Lung (tissue), 12 donors: ENCODE measurements around the gene TLE4. TPM values are rescaled to one million over a fixed set of nuclear protein-coding genes. Genes with fewer than 3 reads are reported as not detected.

Experiments used
- ATAC-seq: fragments of 200-7000 bp; cut with Tn5 transposase; one replicate; pipeline ENCODE4 v1.9.1; 2020; ENCODE audit warnings: moderate number of reproducible peaks; ENCODE audit not compliant: insufficient read depth, low FRiP score
- DNase-seq, 3 donors: peaks; one replicate each; pipeline ENCODE4 v3.0.0-alpha.2; 2013 to 2017
- H3K27ac ChIP-seq, 2 donors: one replicate each; pipeline ENCODE4 v1.5.1; 2013; ENCODE audit warnings: mild to moderate bottlenecking in 2 of 2, moderate library complexity in 2 of 2, control low read depth in 1 of 2, inconsistent platforms in 1 of 2, low read depth in 1 of 2, low read length in 1 of 2
- H3K27me3 ChIP-seq, 3 donors: one replicate each; pipeline ENCODE4 v1.5.1; 2013; ENCODE audit warnings: low read length in 2 of 3; ENCODE audit not compliant: control insufficient read depth in 3 of 3, insufficient read depth in 3 of 3
- H3K36me3 ChIP-seq, 4 donors: one replicate each; pipeline ENCODE4 v1.5.1; 2013; ENCODE audit warnings: low read length in 4 of 4, mild to moderate bottlenecking in 1 of 4, moderate library complexity in 1 of 4; ENCODE audit not compliant: control insufficient read depth in 4 of 4, insufficient read depth in 4 of 4
- H3K4me1 ChIP-seq, 5 donors: one replicate each; pipeline ENCODE4 v1.5.1; 2013; ENCODE audit warnings: low read length in 5 of 5, mild to moderate bottlenecking in 2 of 5, moderate library complexity in 1 of 5; ENCODE audit not compliant: control insufficient read depth in 5 of 5, insufficient read depth in 5 of 5
- H3K4me3 ChIP-seq: one replicate; pipeline ENCODE4 v1.5.1; 2013; ENCODE audit warnings: mild to moderate bottlenecking, control low read depth, moderate library complexity
- H3K9ac ChIP-seq, 2 donors: one replicate each; pipeline ENCODE4 v1.5.1; 2013; ENCODE audit warnings: low read length in 2 of 2, control low read depth in 1 of 2; ENCODE audit not compliant: insufficient read depth in 1 of 2
- H3K9me3 ChIP-seq, 4 donors: one replicate each; pipeline ENCODE4 v1.5.1; 2013; ENCODE audit warnings: low read length in 3 of 4, mild to moderate bottlenecking in 1 of 4, moderate library complexity in 1 of 4; ENCODE audit not compliant: control insufficient read depth in 4 of 4, insufficient read depth in 3 of 4
- CTCF ChIP-seq: IDR thresholded peaks from 2 replicates; pipeline ENCODE4 v1.5.1; 2012; ENCODE audit warnings: mild to moderate bottlenecking; ENCODE audit errors: control extremely low read depth, extremely low read depth
- WGBS, 2 donors: extraction: QIAGEN DNeasy Blood & Tissue Kit; methylation state at CpG; one replicate each; pipeline ENCODE4 v1.1.7; 2013; 5-methylcytosine and 5-hydroxymethylcytosine counted together
- polyA plus RNA-seq, 2 donors: library from polyadenylated mRNA; stranded (reverse); fragments of 200-250 nt; gene quantifications; one replicate each; pipeline ENCODE4 v1.2.1, GENCODE V29; 2013
- total RNA-seq, 2 donors: library from RNA; depleted of rRNA in 1 of 2; stranded (reverse); fragments of >200 nt in 1 of 2; gene quantifications; one replicate each; pipeline ENCODE4 v1.2.1, GENCODE V29; 2014 to 2021
- donor health status: control.
- donor health status: control.
- donor health status: Bipolar disorder and iron deficiency.
- donor health status: healthy.
- donor health status: DM: yes; HTN: yes; CAD: no.

TLE4 gene
- total and polyA plus RNA-seq, 4 donors = 6.1 to 44.1 (median 26.3) TPM

DNA sequence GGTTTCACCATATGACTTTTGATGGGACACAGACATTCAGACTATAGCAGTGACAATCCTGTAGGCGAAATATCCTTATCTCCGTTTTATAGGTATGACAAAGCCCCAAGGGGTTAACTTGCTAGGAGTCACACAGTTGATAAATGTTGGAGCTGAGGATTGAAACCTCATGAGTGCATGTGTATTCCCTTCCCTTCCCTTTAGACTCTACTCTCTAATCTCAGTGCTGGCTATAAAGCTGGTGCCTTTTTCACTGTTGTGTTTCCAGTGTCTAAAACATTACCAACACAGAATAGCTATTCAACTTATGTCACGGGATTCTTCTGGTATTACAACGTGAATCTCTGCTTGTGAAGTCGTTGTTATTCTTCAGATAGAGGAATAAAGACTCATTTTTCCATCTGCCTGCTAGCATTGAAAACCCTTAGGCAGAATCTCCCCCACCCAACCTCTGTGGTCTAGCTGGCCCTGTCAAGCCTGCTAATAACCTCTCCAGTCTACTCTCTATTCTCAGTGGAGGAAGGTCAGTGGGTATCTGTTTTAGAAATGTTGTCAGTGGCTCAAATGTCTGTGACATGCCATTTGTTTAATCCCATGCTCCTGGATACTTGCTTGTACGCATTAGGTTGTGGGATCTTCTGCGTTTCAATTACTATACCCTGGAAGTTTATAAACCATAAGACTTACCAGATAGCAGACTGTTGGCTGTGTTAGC, 121.2 kb downstream of the TLE4 start:
- ATAC-seq (no peak), DNase-seq (no peak)
- TF ChIP-seq CTCF = no peak
- 88% methylated on average over 7 of the region's 7 CpGs for WGBS, 2 donors
- Histone ChIP-seq H3K4me1 (peaks cover 0 to 7% (median 0%) of the 10 kb centered on the region in 5 donors), H3K27me3 (no peaks in the 10 kb centered on the region), H3K36me3 (no peaks in the 10 kb centered on the region), H3K4me3 (no peak overlapping the region), H3K9ac (no peak overlapping the region), H3K9me3 (no peaks in the 10 kb centered on the region), H3K27ac (no peak overlapping the region)

DNA sequence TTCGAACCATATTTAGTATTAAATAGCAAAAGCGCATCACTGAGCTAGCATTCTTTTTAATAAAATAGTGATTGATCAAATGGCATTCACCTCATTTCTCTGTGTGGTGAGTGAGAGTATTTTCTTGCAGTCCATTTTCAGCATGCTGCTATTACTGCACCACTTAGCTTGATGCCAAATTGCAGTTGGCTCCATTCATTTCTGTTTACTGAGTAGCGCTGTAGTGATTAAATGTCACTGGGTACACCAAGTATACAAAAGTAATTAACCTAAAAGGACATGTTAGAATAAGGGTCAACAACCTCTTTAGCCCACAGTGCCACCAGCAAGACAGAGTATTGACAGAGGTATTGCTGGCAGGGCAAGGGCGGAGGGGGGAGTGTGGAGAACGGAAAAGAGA, 122.0 kb downstream of the TLE4 start:
- H3K27me3 ChIP-seq = no peaks in the 10 kb centered on the region
- TF ChIP-seq CTCF = no peak
- no peaks in the 10 kb centered on the region for H3K9me3 ChIP-seq
- H3K4me1 ChIP-seq = peaks cover 0 to 7% (median 0%) of the 10 kb centered on the region in 5 donors
- H3K4me3 ChIP-seq = no peak overlapping the region
- no peak overlapping the region for H3K9ac ChIP-seq
- no peaks in the 10 kb centered on the region for H3K36me3 ChIP-seq
- no peak overlapping the region for H3K27ac ChIP-seq
- 87 to 97% methylated on average over 5 of the region's 5 CpGs for WGBS, 2 donors
- ATAC-seq (no peak), DNase-seq (peak in 1 of 3 donors; percentile 13)

DNA sequence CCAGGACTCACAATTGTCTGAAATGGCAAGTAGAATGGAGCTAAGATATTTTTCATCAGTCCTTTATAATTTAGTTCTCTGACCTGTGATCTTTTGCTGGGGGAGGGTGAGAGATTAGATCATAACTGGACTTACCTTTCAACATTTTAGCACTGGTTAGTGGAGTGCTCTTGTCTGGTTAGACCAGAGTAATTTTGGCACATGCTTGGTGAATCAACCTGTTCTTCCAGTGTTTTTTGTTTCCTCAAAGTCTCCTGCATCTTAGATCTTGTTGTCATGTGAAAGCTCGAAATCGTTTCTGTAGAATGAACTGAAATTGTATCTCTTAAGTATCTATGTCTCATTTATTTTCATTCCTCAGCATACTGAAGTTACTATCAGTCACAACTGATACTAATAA, 122.4 kb downstream of the TLE4 start:
- Histone ChIP-seq H3K9ac (no peak overlapping the region), H3K36me3 (no peaks in the 10 kb centered on the region), H3K9me3 (no peaks in the 10 kb centered on the region), H3K27me3 (no peaks in the 10 kb centered on the region), H3K27ac (no peak overlapping the region), H3K4me3 (no peak overlapping the region), H3K4me1 (peaks cover 0 to 7% (median 0%) of the 10 kb centered on the region in 5 donors)
- 69 to 84% methylated on average over 2 of the region's 2 CpGs for WGBS, 2 donors
- DNase-seq = no peak
- no peak for TF ChIP-seq CTCF
- no peak for ATAC-seq
